GM21367 (cell line): ENCODE results near the gene LTBP2.

Source experiments
- ATAC-seq: cut with Tn5 transposase; IDR thresholded peaks from one replicate; pipeline ENCODE4 v1.9.1; 2021; ENCODE audit not compliant: unreplicated experiment

Gene LTBP2

GRCh38 chr14:74573421-74574089, 38.5 kb downstream of the LTBP2 start:
- ATAC-seq, result no peak

GRCh38 chr14:74572726-74573301, 39.2 kb downstream of the LTBP2 start:
- no peak for ATAC-seq

GRCh38 chr14:74571901-74572725, 39.9 kb downstream of the LTBP2 start:
- no peak for ATAC-seq

- ATAC-seq, result no peak
Measured at GRCh38 chr14:74571441-74571841, 40.6 kb downstream of the LTBP2 start.

GRCh38 chr14:74570696-74571095, 41.3 kb downstream of the LTBP2 start:
- no peak for ATAC-seq

- no peak for ATAC-seq
Measured at GRCh38 chr14:74569806-74570591, 42.0 kb downstream of the LTBP2 start.

- no peak for ATAC-seq
Measured at GRCh38 chr14:74569387-74569786, 42.6 kb downstream of the LTBP2 start.

- ATAC-seq, result no peak
Measured at GRCh38 chr14:74568911-74569310, 43.1 kb downstream of the LTBP2 start.

GRCh38 chr14:74568380-74568649, 43.7 kb downstream of the LTBP2 start:
- ATAC-seq, result no peak

GRCh38 chr14:74567646-74568379, 44.2 kb downstream of the LTBP2 start:
- ATAC-seq, result no peak

- no peak for ATAC-seq
Measured at GRCh38 chr14:74567219-74567618, 44.8 kb downstream of the LTBP2 start.

- no peak for ATAC-seq
Measured at GRCh38 chr14:74566174-74567141, 45.6 kb downstream of the LTBP2 start.

- ATAC-seq, result no peak
Measured at GRCh38 chr14:74563586-74564159, 48.4 kb downstream of the LTBP2 start.

GRCh38 chr14:74563233-74563585, 48.8 kb downstream of the LTBP2 start:
- no peak for ATAC-seq

- no peak for ATAC-seq
Measured at GRCh38 chr14:74562515-74563232, 49.4 kb downstream of the LTBP2 start.

GRCh38 chr14:74558655-74559054, 53.4 kb downstream of the LTBP2 start:
- ATAC-seq, result no peak

GRCh38 chr14:74557691-74558090, 54.3 kb downstream of the LTBP2 start:
- ATAC-seq, result no peak

GRCh38 chr14:74555476-74556050, 56.5 kb downstream of the LTBP2 start:
- ATAC-seq, result no peak
